ENCODE measurements around the gene WDR4.
"Not testable (repeated sequence)": the region's sequence is repeated elsewhere in the genome, so short reads cannot be mapped to it uniquely, and the experiment has no call there.

Gene WDR4

DNA sequence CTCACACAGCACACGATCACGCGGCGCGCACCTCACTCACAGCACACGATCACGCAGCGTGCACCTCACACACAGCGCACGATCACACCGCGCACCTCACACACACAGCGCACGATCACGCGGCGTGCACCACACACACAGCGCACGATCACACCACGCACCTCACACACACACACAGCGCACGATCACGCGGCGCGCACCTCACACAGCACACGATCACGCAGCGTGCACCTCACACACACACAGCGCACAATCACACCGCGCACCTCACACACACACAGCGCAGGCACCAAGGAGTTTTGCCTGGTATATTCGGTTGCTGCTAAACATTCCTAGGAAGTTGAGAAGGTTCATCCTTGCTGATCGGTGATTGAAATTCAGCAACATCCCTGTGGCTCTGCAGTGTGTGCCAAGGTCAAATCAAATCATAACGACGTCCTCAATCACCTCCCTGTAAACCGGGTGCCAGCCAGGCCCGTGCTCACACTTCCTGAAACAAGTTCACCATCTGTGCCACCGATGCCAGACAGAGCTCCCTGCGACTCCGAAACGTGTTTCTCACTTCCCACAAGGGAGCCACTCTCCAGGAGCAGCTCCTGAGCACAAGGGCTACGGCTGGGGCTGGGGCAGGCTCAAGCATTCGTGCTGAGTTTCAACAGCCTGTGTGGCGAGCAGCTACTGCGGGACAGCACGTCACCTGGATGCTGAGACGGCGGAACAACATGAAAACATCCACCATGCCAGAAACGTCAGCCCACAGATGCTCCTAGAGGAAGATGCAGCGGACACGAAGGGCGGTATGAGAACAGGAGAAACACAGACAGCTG lies 30.2 kb downstream of the WDR4 start:
- no peak overlapping the region for H3K4me3 ChIP-seq (ENCODE audit: low read depth, low read length)
- DNase-seq (ENCODE audit: low read depth), result no peak
- TF ChIP-seq, protein P1, sequence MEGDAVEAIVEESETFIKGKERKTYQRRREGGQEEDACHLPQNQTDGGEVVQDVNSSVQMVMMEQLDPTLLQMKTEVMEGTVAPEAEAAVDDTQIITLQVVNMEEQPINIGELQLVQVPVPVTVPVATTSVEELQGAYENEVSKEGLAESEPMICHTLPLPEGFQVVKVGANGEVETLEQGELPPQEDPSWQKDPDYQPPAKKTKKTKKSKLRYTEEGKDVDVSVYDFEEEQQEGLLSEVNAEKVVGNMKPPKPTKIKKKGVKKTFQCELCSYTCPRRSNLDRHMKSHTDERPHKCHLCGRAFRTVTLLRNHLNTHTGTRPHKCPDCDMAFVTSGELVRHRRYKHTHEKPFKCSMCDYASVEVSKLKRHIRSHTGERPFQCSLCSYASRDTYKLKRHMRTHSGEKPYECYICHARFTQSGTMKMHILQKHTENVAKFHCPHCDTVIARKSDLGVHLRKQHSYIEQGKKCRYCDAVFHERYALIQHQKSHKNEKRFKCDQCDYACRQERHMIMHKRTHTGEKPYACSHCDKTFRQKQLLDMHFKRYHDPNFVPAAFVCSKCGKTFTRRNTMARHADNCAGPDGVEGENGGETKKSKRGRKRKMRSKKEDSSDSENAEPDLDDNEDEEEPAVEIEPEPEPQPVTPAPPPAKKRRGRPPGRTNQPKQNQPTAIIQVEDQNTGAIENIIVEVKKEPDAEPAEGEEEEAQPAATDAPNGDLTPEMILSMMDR (IDR thresholded peaks at IDR 0.05; ENCODE audit: insufficient read depth, low read depth, low read length, missing control alignments), result no peak

DNA sequence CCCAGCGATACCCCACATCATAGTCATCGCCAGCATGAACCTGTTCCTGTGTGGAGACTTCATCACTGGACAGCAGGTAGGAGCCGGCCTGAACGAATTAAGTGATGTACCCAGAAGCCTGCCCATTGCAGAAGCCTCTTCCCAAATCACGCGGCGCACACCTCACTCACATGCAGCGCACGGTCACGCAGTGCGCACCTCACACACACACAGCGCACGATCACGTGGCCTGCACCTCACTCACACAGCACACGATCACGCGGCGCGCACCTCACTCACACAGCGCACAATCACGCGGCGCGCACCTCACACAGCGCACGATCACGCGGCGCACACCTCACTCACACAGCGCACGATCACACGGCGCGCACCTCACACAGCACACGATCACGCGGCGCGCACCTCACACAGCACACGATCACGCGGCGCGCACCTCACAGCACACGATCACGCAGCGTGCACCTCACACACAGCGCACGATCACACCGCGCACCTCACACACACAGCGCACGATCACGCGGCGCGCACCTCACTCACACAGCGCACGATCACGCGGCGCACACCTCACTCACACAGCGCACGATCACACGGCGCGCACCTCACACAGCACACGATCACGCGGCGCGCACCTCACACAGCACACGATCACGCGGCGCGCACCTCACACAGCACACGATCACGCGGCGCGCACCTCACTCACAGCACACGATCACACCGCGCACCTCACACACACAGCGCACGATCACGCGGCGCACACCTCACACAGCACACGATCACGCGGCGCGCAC lies 31.0 kb downstream of the WDR4 start:
- DNase-seq (ENCODE audit: low read depth); H3K4me3 ChIP-seq (ENCODE audit: low read depth, low read length): not testable (repeated sequence)

DNA sequence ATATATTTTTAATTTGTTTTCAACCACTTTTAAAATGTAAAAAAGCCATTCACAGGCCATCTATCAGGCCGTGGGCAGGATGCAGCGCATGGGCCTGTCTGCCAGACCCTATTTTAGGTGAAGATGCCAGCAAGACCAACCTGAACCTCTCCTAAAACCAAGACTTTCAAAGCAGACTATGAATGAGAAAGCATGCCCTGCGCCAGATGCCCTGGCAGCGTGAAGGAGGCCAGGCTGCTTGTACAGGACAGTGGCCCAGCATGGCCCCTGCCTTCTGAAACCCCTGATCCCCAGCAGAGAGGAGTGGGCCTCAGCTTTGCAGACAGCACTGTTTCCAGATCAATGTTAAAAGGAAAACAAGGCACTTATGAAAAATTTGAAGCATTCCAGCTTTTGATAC lies 31.6 kb downstream of the WDR4 start:
- TF ChIP-seq, protein P1 (IDR thresholded peaks at IDR 0.05; ENCODE audit: insufficient read depth, low read depth, low read length, missing control alignments), result no peak
- no peak overlapping the region for H3K4me3 ChIP-seq (ENCODE audit: low read depth, low read length)
- DNase-seq (ENCODE audit: low read depth), result no peak

- DNase-seq (ENCODE audit: low read depth), result no peak
- TF ChIP-seq, protein P1 (IDR thresholded peaks at IDR 0.05; ENCODE audit: insufficient read depth, low read depth, low read length, missing control alignments), result no peak
- H3K4me3 ChIP-seq (ENCODE audit: low read depth, low read length), result no peak overlapping the region
Observed at GRCh38 chr21:42847051-42847707, 32.2 kb downstream of the WDR4 start.

GRCh38 chr21:42846221-42846620 lies 33.1 kb downstream of the WDR4 start:
- DNase-seq (ENCODE audit: low read depth), result no peak
- H3K4me3 ChIP-seq (ENCODE audit: low read depth, low read length), result no peak overlapping the region
- TF ChIP-seq, protein P1 (IDR thresholded peaks at IDR 0.05; ENCODE audit: insufficient read depth, low read depth, low read length, missing control alignments), result no peak

- H3K4me3 ChIP-seq (ENCODE audit: low read depth, low read length), result no peak overlapping the region
- TF ChIP-seq, protein P1 (IDR thresholded peaks at IDR 0.05; ENCODE audit: insufficient read depth, low read depth, low read length, missing control alignments), result no peak
- DNase-seq (ENCODE audit: low read depth), result no peak
Observed at GRCh38 chr21:42845296-42845965, 33.9 kb downstream of the WDR4 start.

Data from GM12865 (cell line).